ENCODE results near the gene TMEM132E.

DNA sequence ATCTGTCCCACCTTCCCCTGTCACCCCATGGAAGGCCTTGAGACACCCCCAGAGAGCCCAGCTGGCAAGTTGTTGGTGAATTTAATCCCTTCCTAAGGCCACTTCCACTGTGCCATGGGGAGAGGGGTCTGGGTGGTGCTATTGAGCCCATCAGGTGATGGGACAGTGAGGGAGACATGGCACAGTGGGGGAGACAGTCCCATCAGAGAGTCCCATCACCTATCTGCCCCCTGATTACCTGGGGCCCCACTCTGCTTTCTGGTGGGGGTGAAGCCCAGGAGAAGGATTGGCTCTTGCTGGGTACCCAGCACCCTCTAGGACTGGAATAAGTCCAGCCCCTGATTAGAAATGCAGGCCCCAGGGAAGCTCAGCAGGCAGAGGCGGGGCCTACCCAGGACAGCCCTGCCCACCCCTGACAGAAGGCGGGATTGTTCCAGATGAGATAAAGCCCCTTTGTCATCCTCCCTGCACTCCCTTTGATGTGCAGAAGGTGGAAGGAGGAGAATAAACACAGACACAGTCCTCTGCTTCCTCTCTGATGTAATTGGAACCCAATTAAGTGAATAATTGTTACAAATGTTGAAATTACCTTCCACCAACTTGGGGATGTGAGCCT lies 18.9 kb downstream of the TMEM132E start:
- TF ChIP-seq, protein P1, sequence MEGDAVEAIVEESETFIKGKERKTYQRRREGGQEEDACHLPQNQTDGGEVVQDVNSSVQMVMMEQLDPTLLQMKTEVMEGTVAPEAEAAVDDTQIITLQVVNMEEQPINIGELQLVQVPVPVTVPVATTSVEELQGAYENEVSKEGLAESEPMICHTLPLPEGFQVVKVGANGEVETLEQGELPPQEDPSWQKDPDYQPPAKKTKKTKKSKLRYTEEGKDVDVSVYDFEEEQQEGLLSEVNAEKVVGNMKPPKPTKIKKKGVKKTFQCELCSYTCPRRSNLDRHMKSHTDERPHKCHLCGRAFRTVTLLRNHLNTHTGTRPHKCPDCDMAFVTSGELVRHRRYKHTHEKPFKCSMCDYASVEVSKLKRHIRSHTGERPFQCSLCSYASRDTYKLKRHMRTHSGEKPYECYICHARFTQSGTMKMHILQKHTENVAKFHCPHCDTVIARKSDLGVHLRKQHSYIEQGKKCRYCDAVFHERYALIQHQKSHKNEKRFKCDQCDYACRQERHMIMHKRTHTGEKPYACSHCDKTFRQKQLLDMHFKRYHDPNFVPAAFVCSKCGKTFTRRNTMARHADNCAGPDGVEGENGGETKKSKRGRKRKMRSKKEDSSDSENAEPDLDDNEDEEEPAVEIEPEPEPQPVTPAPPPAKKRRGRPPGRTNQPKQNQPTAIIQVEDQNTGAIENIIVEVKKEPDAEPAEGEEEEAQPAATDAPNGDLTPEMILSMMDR (conservative IDR thresholded peaks at IDR 0.05; ENCODE audit: low read depth, low read length), result no peak
- TF ChIP-seq EZH2 (IDR thresholded peaks at IDR 0.05; ENCODE audit: borderline replicate concordance, low read depth, low read length, poor library complexity, severe bottlenecking), result no peak
